Karpas-422 (cell line): Measurements from ENCODE around the gene SYNE1. TPM values are rescaled to one million over a fixed set of nuclear protein-coding genes. Genes with fewer than 3 reads are reported as not detected.
"Not testable (repeated sequence)": the region's sequence is repeated elsewhere in the genome, so short reads cannot be mapped to it uniquely, and the experiment has no call there.

Experiments
- DNase-seq: peaks from one replicate; pipeline ENCODE4 v3.0.0-alpha.2; 2015
- H2AFZ ChIP-seq: fragments of 200-600 bp; sonication (generic); 2 replicates; pipeline ENCODE4 v1.6.1; 2014; ENCODE audit warnings: antibody characterized with exemption, low read length, mixed read lengths
- H3K27ac ChIP-seq: fragments of 200-600 bp; sonication (generic); 2 replicates; pipeline ENCODE4 v1.5.1; 2014; ENCODE audit warnings: mild to moderate bottlenecking, low read length, moderate library complexity
- H3K27me3 ChIP-seq: fragments of 200-600 bp; sonication (generic); 2 replicates; pipeline ENCODE4 v1.6.1; 2014; ENCODE audit warnings: low read length, mixed read lengths
- H3K36me3 ChIP-seq: fragments of 200-600 bp; sonication (generic); 2 replicates; pipeline ENCODE4 v1.6.1; 2014; ENCODE audit warnings: low read length, mixed read lengths; ENCODE audit not compliant: insufficient read depth
- H3K4me1 ChIP-seq: fragments of 200-600 bp; sonication (generic); 2 replicates; pipeline ENCODE4 v1.6.1; 2014; ENCODE audit warnings: mild to moderate bottlenecking, low read length, mixed read lengths
- H3K4me2 ChIP-seq: fragments of 200-600 bp; sonication (generic); 2 replicates; pipeline ENCODE4 v1.6.1; 2014; ENCODE audit warnings: low read length, low read depth, mild to moderate bottlenecking; ENCODE audit not compliant: poor library complexity, severe bottlenecking
- H3K4me3 ChIP-seq: fragments of 200-600 bp; sonication (generic); 2 replicates; pipeline ENCODE4 v1.5.1; 2014; ENCODE audit warnings: mild to moderate bottlenecking, antibody characterized with exemption, low read length, mixed read lengths
- H3K79me2 ChIP-seq: fragments of 200-600 bp; sonication (generic); 2 replicates; pipeline ENCODE4 v1.6.1; 2014; ENCODE audit warnings: mild to moderate bottlenecking, low read length, mixed read lengths
- H3K9ac ChIP-seq: fragments of 200-600 bp; sonication (generic); 2 replicates; pipeline ENCODE4 v1.6.0; 2014; ENCODE audit warnings: low read length
- H3K9me2 ChIP-seq: fragments of 200-600 bp; sonication (generic), shearing (Covaris generic); replicated peaks from 2 replicates; pipeline ENCODE4 v1.6.0; 2014; ENCODE audit warnings: mild to moderate bottlenecking, low read length, moderate library complexity; ENCODE audit not compliant: insufficient read depth
- H3K9me3 ChIP-seq: fragments of 300-700, 200-600 bp; sonication (generic); 2 replicates; pipeline ENCODE4 v1.6.1; 2014; ENCODE audit warnings: low read length, mixed read lengths
- H4K20me1 ChIP-seq: fragments of 200-600 bp; sonication (generic); 2 replicates; pipeline ENCODE4 v1.6.1; 2014; ENCODE audit warnings: mild to moderate bottlenecking, antibody characterized with exemption, low read length, low read depth; ENCODE audit not compliant: insufficient read depth
- total RNA-seq: library from RNA; depleted of rRNA; stranded (reverse); fragments of >200 nt; shearing (Covaris generic); gene quantifications from 2 replicates; pipeline ENCODE4 v1.2.3, GENCODE V29; 2014; ENCODE audit warnings: low replicate concordance

SYNE1 gene
- total RNA-seq, 1 experiment from 2014 or later = 137 TPM

DNA sequence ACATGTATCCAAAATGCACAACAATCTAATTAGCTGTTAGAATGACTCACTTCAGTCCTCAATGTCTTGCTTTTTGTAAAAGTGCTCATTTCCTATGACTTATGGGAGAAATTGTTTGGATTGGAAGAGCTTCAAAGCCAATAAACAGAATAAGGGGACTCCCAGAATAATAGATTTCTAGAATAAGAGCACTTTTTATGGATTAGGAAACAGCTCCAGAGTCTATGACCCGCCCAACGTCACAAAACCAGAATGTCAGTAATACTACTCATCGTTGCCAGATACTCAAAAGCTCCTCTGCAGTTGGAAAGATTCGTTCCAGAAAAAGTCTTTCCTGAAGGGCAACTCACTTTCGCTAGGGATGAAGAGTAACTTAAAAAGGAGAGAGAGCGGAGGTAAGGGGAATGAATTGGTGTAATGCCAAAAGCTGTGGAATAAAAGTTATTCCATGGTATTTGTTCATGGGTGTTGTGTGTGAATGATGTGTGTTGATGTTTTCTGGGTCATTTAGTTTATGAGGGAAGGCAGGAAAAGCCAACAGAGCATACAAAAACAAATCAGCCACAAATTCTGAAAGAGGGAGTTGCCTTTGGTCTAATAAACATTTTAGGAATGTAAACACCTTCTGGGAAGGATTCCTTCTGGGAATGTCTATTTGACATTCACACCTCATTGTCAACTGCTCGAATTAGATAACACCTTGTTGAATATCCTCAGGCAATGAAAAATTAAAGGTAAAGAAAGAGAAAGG lies 64.6 kb downstream of the SYNE1 start:
- H3K9ac ChIP-seq = no peak overlapping the region
- no peak for DNase-seq
- H3K4me2 ChIP-seq = no peak overlapping the region
- H2AFZ ChIP-seq = no peak overlapping the region
- H3K36me3 ChIP-seq = no peaks in the 10 kb centered on the region
- peaks cover 25% of the 10 kb centered on the region for H3K4me1 ChIP-seq
- no peak overlapping the region for H3K4me3 ChIP-seq
- no peaks in the 10 kb centered on the region for H3K9me3 ChIP-seq
- H4K20me1 ChIP-seq = no peaks in the 10 kb centered on the region
- H3K79me2 ChIP-seq = no peaks in the 10 kb centered on the region
- H3K27me3 ChIP-seq = no peaks in the 10 kb centered on the region
- H3K9me2 ChIP-seq = no peaks in the 10 kb centered on the region
- no peak overlapping the region for H3K27ac ChIP-seq

DNA sequence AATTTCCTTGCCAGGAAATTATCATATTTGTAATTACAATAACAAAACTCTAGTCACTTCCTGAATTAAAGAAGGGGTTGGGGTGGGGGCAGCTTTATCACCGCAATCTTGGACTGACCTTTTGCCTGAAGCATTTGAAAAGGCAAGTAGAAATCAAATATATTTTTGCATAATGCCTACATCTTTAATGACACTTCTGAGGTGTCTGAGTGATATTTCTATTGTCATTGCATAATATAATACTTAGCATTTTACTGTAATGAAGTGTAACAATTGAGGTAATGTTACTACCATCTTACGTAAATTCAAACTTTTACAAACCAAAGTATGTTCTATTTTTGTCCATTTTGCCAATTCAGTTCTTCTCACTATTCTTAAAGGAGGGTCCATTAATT lies 65.2 kb downstream of the SYNE1 start:
- Histone ChIP-seq H3K4me3 (no peak overlapping the region), H3K79me2 (no peaks in the 10 kb centered on the region), H3K9me2 (no peaks in the 10 kb centered on the region), H3K4me2 (peak overlapping the region; percentile 2), H3K9ac (no peak overlapping the region), H3K4me1 (peaks cover 25% of the 10 kb centered on the region), H3K9me3 (no peaks in the 10 kb centered on the region), H4K20me1 (no peaks in the 10 kb centered on the region), H2AFZ (no peak overlapping the region), H3K27ac (no peak overlapping the region), H3K27me3 (no peaks in the 10 kb centered on the region), H3K36me3 (no peaks in the 10 kb centered on the region)
- DNase-seq = no peak

GRCh38 chr6:152571089-152571488 lies 66.1 kb downstream of the SYNE1 start:
- no peaks in the 10 kb centered on the region for H4K20me1 ChIP-seq
- H2AFZ ChIP-seq = no peak overlapping the region
- no peak overlapping the region for H3K4me3 ChIP-seq
- H3K9me2 ChIP-seq = no peaks in the 10 kb centered on the region
- H3K9me3 ChIP-seq = no peaks in the 10 kb centered on the region
- H3K4me2 ChIP-seq = peak overlapping the region; percentile 2
- DNase-seq = no peak
- H3K9ac ChIP-seq = no peak overlapping the region
- peaks cover 20% of the 10 kb centered on the region for H3K4me1 ChIP-seq
- H3K27ac ChIP-seq = no peak overlapping the region
- H3K36me3 ChIP-seq = no peaks in the 10 kb centered on the region
- H3K79me2 ChIP-seq = no peaks in the 10 kb centered on the region
- H3K27me3 ChIP-seq = no peaks in the 10 kb centered on the region

DNA sequence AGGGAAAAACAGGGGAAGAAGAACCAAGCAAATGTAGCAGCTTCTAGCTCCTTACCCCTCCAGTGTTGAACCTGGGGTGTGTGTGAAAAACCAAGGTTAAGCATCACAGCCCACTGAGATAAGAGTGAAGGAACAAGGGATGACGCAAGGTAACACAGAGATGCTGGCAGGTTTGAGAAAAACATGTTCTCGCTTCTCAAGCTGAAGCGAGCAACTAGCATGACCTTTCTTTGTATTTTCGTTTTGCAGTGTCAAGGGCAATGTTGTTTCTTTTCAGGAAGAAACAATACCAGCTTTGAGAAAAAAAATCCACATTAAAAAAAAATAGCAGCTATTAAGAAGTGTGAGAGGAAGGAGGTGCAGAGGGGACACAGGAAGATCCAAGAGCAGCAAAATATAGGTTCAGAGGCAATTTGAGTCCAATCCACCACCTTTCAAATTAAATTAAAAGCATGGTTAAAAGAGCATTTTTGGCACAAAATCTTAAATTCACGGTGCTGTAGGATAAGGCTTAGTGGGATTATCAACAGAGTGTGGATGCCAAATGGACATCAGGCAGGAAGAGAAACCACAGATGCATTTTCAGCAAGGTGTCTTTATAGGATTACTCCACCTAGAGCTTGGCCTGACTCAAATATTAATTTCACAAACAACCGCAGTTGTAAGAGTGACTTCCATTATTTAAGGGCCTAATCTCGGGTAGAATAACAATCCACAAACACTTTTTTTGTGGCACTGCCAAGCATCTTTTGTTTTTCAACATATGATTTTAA lies 70.9 kb downstream of the SYNE1 start:
- H3K9me2 ChIP-seq = no peaks in the 10 kb centered on the region
- no peak overlapping the region for H3K27ac ChIP-seq
- H3K27me3 ChIP-seq = no peaks in the 10 kb centered on the region
- no peaks in the 10 kb centered on the region for H3K36me3 ChIP-seq
- no peaks in the 10 kb centered on the region for H3K9me3 ChIP-seq
- no peak overlapping the region for H2AFZ ChIP-seq
- H4K20me1 ChIP-seq = no peaks in the 10 kb centered on the region
- H3K79me2 ChIP-seq = no peaks in the 10 kb centered on the region
- no peak for DNase-seq
- peaks cover 3% of the 10 kb centered on the region for H3K4me1 ChIP-seq
- H3K4me2 ChIP-seq = no peak overlapping the region
- H3K9ac ChIP-seq = no peak overlapping the region
- no peak overlapping the region for H3K4me3 ChIP-seq

GRCh38 chr6:152563177-152563576 lies 74.0 kb downstream of the SYNE1 start:
- Histone ChIP-seq H3K9me3 (no peaks in the 10 kb centered on the region), H3K4me2 (no peak overlapping the region), H3K9me2 (no peaks in the 10 kb centered on the region), H3K4me3 (no peak overlapping the region), H4K20me1 (no peaks in the 10 kb centered on the region), H3K27me3 (no peaks in the 10 kb centered on the region), H3K27ac (no peak overlapping the region), H3K9ac (no peak overlapping the region), H2AFZ (no peak overlapping the region), H3K79me2 (no peaks in the 10 kb centered on the region), H3K36me3 (no peaks in the 10 kb centered on the region), H3K4me1 (no peaks in the 10 kb centered on the region)
- no peak for DNase-seq

DNA sequence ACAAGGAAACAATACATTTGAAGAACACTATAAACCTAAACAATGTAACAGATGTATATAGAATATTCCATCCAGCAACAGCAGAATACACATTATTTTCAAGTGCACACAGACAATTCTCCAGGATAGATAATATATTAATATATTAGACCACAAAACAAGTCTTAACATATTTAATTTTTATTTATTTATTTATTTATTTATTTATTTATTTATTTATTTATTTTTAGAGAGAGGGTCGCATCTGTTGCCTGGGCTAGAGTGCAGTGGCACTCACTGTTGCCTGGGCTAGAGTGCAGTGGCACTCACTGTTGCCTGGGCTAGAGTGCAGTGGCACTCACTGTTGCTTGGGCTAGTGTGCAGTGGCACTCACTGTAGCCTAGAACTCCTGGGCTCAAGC lies 78.4 kb downstream of the SYNE1 start:
- not testable (repeated sequence) for H3K27ac ChIP-seq, H3K9ac ChIP-seq, H3K4me1 ChIP-seq, H2AFZ ChIP-seq, H3K27me3 ChIP-seq, H4K20me1 ChIP-seq, H3K9me3 ChIP-seq, H3K79me2 ChIP-seq, H3K9me2 ChIP-seq, DNase-seq, H3K4me2 ChIP-seq, H3K36me3 ChIP-seq, H3K4me3 ChIP-seq

GRCh38 chr6:152557502-152557901 lies 79.7 kb downstream of the SYNE1 start:
- Histone ChIP-seq H3K27ac (no peak overlapping the region), H3K36me3 (no peaks in the 10 kb centered on the region), H4K20me1 (no peaks in the 10 kb centered on the region), H3K9me2 (no peaks in the 10 kb centered on the region), H3K79me2 (no peaks in the 10 kb centered on the region), H3K4me2 (no peak overlapping the region), H3K27me3 (peaks cover 3% of the 10 kb centered on the region; the same call in 1 of the 2 replicates), H3K4me3 (no peak overlapping the region), H3K9me3 (no peaks in the 10 kb centered on the region), H3K4me1 (no peaks in the 10 kb centered on the region), H3K9ac (no peak overlapping the region), H2AFZ (no peak overlapping the region)
- DNase-seq = no peak

DNA sequence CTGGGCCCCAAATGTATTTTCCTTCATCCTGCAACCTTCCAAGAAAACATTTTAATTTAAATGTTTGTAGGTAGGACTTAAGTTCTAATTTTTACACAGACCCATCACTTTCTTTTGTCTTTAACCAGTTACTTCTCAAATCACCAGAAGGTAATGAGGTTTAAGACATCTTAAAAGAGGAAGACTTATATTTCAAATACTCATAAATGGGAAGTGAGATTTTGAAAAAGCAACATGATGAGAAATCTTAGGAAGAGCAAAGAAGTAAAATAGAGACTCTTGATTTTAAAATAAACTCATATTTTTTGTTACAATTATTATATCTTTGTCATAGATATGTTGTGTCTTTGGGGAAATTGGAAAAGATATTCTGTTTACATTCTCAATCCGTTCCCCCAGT lies 82.3 kb downstream of the SYNE1 start:
- Histone ChIP-seq H3K4me1 (no peaks in the 10 kb centered on the region), H3K27me3 (peaks cover 3% of the 10 kb centered on the region; the same call in 1 of the 2 replicates), H3K9ac (no peak overlapping the region), H2AFZ (no peak overlapping the region), H3K4me2 (no peak overlapping the region), H3K27ac (no peak overlapping the region), H3K9me3 (no peaks in the 10 kb centered on the region), H3K36me3 (no peaks in the 10 kb centered on the region), H4K20me1 (no peaks in the 10 kb centered on the region), H3K4me3 (no peak overlapping the region), H3K9me2 (no peaks in the 10 kb centered on the region), H3K79me2 (no peaks in the 10 kb centered on the region)
- DNase-seq = no peak
